ENCODE results near the gene VAPA.

VAPA gene

DNA sequence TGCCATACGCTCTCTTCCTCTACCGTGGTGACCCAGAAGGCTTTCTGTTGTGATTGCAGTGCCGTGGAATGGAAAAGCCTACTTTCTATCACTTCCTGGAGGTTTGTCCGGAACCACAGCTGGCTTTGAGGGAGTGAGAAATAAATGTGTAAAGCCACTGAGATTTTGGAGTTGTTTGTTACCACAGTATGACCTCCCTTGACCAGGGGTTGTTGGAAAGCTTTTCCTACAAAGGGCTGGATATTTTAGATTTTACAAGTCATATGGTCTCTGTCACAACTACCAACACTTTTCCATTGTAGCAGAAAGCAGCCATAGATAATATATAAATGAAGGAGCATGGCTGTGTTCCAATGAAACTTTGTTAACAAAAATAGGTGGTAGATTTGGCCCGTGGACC, 70.3 kb downstream of the VAPA start:
- DNase-seq: no peak

GRCh38 chr18:9985641-9986040, 71.8 kb downstream of the VAPA start:
- DNase-seq: no peak

- DNase-seq: no peak
These were observed 72.5 kb downstream of the VAPA start for GRCh38 chr18:9986156-9986930.

DNA sequence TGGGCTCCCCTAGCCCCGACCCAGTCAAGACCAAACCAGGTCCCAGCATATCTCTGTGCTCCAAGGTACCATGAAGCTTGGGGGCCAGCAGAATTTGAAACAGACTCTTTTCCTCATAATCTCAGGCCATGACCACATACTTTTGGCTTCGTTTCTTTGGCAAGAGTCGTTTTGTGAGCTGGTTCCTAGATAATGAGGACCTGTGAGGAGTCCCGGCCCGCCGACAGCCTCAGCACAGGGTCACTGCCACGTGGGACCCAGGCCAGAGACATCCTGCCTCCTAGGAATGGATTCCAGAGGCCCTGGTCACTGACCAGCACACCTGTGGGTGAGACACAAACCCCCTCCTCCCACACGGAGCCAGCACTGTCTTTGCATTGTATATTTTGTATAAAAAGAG, 73.5 kb downstream of the VAPA start:
- no peak for DNase-seq

DNA sequence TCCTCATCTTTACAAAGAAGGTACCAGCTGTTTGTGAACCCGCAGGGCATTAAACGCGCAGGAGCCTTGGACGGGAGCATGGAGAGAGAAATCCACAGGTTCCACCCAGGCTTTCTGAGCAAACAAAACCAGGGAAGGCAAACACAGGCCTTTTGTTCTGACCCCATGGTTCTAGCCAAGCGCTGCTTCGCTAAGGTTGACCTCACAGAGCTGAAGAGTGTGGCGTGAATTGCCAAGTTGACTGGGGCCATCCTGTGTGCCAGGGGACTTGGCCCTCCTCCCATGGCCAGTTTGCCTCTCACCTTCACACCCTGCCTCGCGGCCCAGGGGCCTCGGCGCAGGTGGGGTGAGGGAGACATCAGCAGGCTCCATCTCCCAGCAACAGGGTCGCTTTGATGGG, 74.1 kb downstream of the VAPA start:
- no peak for DNase-seq

DNA sequence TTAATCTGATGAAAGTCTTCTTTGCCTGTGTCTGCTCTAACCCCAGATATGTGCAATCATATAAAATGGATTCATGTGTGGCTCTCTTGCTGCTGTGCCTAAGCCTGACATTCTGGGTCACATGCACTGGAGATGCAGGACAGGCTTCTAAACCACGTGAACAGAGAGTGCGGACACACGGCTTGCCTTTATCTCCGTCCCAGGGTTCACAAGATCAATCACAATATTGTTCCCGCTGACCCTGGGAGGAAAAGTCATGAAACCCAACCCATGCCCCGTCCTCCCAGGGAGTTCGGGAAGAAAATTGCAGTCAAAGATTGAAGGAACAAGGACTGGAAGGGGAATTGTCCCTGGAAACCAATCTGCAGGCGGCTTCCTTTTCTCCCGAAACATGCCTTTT, 74.8 kb downstream of the VAPA start:
- DNase-seq: no peak

DNA sequence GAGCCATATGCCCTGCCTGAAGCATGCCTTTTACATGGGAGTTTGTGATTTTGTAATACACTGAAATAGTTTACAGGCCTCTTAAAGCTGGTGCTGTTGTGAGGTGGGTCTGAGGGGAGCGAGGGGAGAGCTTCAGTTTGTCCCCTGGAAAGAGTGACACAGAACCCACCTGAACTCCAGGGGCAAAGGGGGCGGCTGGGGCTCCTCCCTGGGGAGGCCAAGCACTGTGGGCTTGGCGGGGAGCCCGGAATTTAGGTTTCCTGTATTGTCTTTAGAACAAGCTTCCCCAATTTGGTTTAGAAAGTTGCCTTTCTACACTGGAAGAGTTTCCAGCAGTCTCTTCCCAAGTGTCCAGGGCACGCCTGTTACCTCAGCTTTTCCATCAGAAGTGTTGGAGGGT, 75.7 kb downstream of the VAPA start:
- DNase-seq: no peak

- no peak for DNase-seq
These were observed 77.5 kb downstream of the VAPA start for GRCh38 chr18:9991011-9992000.

GRCh38 chr18:9992300-9992972, 78.6 kb downstream of the VAPA start:
- DNase-seq: no peak

DNA sequence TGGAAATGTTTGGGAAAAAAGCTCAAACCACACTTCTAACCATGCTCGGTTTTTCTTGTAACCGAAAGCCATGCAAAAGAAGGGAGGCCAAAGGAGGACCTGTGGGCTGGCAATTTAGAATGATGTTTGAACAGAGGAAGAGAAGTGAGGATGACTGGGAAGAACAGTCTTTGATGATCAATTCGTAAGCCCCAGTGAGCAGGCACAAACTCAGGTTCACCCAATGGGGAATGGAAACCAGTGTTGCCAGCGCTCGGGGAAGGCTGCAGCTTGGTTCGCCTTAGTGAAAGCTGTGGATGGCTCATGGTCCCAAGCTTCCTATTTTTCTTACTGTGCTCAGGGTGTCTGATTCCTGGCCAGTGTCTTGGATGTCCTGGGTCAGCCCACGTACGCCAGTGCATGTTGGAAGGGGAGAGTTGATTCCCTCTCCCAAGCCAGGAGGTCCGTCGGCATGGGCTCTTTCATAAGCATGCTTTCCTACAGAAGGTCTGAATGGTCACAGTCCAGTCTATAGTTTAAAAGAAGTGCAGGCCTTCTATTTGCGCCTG, 79.2 kb downstream of the VAPA start:
- DNase-seq: no peak

DNA sequence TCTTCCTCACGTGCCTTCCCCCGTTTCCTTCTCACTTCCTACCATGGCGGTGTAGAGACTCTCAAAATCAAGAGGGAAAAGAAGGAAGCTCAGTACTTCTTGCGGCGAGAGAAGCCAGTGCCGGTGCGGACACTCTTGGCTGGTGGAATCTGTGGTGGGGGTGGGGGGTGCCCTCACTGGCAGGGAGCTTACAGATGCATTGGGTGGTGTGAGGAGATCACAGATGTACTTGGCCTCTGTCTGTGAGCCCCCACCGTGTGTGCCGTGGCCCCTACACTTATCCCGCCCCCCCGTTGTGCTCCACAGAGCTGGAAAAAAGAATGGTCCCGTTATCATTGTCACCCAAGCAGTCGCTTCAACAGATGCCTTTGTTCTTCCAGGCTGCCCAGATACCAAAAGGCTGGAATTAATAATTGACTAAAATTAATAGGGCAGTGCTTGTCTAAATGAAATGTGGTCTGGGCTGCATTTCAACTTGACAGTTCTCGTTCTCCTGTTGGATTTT, 79.8 kb downstream of the VAPA start:
- DNase-seq: no peak

- no peak for DNase-seq
These were observed 80.3 kb downstream of the VAPA start for GRCh38 chr18:9994026-9994570.

DNA sequence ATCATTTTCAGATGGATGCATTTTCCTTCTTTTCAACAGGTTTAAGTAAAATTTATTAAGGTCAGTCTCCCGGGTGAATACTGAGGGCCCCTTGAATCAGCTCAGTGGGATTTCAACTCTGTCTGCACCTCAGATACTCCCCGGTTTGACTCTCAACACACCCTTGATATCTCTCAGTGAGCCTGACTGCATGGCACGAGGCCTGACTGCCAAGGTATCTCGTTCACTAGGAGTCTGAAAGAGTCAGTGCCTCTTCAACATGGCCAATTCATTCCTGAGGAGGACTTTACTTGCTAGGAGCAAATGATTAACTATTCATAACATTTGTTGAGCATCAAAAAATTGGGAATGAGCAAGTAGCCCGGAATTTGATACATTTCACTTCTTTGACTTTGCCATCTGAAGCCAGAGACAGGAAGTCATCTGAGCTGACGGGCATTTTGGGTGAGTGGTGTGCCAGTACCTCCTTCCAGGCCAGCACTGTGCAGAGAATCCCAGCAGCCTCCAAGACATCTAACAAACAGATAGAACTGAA, 81.0 kb downstream of the VAPA start:
- no peak for DNase-seq

- no peak for DNase-seq
These were observed 81.8 kb downstream of the VAPA start for GRCh38 chr18:9995631-9996030.

- DNase-seq: no peak
These were observed 82.3 kb downstream of the VAPA start for GRCh38 chr18:9996094-9996493.

- no peak for DNase-seq
These were observed 83.9 kb downstream of the VAPA start for GRCh38 chr18:9997711-9998110.

DNA sequence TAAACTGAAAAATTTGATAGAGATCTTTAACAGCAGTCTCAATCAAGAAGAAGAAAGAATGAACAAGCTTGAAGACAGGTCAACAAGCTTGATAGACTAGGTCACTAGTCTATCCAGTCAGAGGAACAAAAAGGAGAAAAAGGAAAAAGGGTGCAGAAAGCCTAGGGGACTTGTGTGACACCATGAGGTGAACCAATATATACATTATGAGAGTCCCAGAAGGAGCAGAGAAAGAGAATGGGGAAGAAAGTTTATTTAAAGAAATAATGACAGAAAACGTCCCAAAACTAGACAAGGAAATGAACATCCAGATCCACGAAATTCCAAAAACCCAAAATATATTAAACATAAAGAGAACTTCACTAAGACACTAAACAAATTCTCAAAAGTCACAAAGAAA, 84.5 kb downstream of the VAPA start:
- no peak for DNase-seq

GRCh38 chr18:10002280-10002679, 88.5 kb downstream of the VAPA start:
- DNase-seq: no peak

GRCh38 chr18:10003281-10003680, 89.5 kb downstream of the VAPA start:
- DNase-seq: no peak

- DNase-seq: no peak
These were observed 90.0 kb downstream of the VAPA start for GRCh38 chr18:10003866-10004265.

GRCh38 chr18:10006311-10006893, 92.6 kb downstream of the VAPA start:
- no peak for DNase-seq
